Suprapubic skin (tissue), 4 donors: ENCODE measurements around the gene ALOX5AP. TPM values are rescaled to one million over a fixed set of nuclear protein-coding genes. Genes with fewer than 3 reads are reported as not detected.

Experiments
- DNase-seq, 2 donors: peaks; one replicate each; pipeline ENCODE4 v3.0.0-alpha.2; 2019; ENCODE audit warnings: low spot score in 2 of 2
- H3K27ac ChIP-seq: fragments of 200-600 bp; sonication (generic); one replicate; pipeline ENCODE4 v1.5.1; 2019
- H3K27me3 ChIP-seq: fragments of 200-600 bp; sonication (generic); one replicate; pipeline ENCODE4 v1.5.1; 2019
- H3K36me3 ChIP-seq: fragments of 200-600 bp; sonication (generic); one replicate; pipeline ENCODE4 v1.5.1; 2019
- H3K4me1 ChIP-seq: fragments of 200-600 bp; sonication (generic); one replicate; pipeline ENCODE4 v1.5.1; 2019
- H3K4me3 ChIP-seq: fragments of 200-600 bp; sonication (generic); one replicate; pipeline ENCODE4 v1.5.1; 2019; ENCODE audit warnings: mild to moderate bottlenecking
- H3K9me3 ChIP-seq: fragments of 200-600 bp; sonication (generic); one replicate; pipeline ENCODE4 v1.5.1; 2019
- EP300 ChIP-seq: sonication (generic); formaldehyde crosslinking; IDR thresholded peaks from one replicate; pipeline ENCODE4 v1.6.1; 2017; ENCODE audit warnings: antibody characterized with exemption
- POLR2A ChIP-seq, 2 donors: fragments of 450-650 bp; IDR thresholded peaks; one replicate each; pipeline ENCODE4 v1.6.1; 2017; ENCODE audit warnings: antibody characterized with exemption in 2 of 2, mild to moderate bottlenecking in 2 of 2, moderate library complexity in 2 of 2
- POLR2AphosphoS5 ChIP-seq, 3 donors: sonication (generic); formaldehyde crosslinking; IDR thresholded peaks; one replicate each; pipeline ENCODE4 v1.6.1; 2017; ENCODE audit warnings: antibody characterized with exemption in 3 of 3
- WGBS: methylation state at CpG from one replicate; pipeline ENCODE4 v1.1.5; 2018; 5-methylcytosine and 5-hydroxymethylcytosine counted together
- total RNA-seq, 4 donors: library from RNA; depleted of rRNA; stranded (reverse); fragments of >200 nt; gene quantifications; one replicate each; pipeline ENCODE4 v1.1.0, GENCODE V29; 2016
- TF ChIP-seq, protein P1 (sequence below), 2 donors: fragments of 200-600 bp in 1 of 2; fragments of 450-650 bp in 1 of 2; sonication (generic) in 1 of 2; IDR thresholded peaks; one replicate each; pipeline ENCODE4 v1.5.1; 2016 to 2019; ENCODE audit warnings: antibody characterized with exemption in 2 of 2, mild to moderate bottlenecking in 1 of 2, moderate library complexity in 1 of 2

ALOX5AP gene
- total RNA-seq, 4 donors from 2014 or later: 5.1 to 13.2 (median 6.7) TPM

DNA sequence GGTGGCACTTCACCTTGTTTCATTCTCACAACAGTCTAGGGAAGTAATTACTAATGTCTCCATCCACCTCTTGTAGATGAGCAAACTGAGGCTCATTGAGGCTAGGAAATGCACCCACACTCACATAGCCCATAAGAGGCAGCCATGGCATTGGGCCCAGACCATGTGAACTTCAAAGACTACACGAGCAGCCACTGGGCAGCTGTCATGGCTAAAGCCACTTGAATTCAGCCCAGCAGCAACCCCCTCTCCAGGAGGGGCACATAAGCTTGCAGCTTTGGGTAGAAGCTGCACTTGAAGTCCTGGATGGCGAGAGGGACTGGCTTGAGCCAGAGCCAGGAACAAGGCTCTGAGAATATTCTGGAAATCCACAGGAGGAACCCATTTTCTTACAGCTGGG, 13.4 kb downstream of the ALOX5AP start:
- Histone ChIP-seq H3K4me1 (peaks cover 19% of the 10 kb centered on the region), H3K36me3 (no peaks in the 10 kb centered on the region), H3K27me3 (no peaks in the 10 kb centered on the region), H3K4me3 (no peak overlapping the region), H3K9me3 (no peaks in the 10 kb centered on the region), H3K27ac (no peak overlapping the region)
- WGBS: 81% methylated on average over 2 of the region's 2 CpGs
- no peak for DNase-seq
- no peak for TF ChIP-seq POLR2AphosphoS5 (IDR thresholded peaks at IDR 0.05)

DNA sequence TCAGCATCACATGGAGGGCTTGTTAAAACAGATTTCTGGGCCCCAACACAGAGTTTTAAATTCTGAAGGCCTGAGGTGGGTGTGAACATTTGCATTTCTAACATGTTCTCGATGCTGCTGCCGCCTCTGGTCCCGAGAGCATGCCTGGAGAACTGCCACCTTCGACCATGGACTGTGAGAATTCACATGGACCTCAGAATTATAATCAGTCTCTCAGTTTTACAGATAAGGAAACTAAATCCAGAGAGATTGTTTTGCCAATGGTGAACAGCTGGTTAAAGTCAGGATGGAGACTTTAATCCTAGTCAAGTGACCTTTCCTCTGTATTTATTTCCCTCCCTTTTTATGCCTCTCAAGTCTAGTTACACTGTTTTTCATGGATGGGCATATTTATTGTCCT, 14.7 kb downstream of the ALOX5AP start:
- WGBS: 88% methylated on average over 4 of the region's 4 CpGs
- H3K4me1 ChIP-seq: peaks cover 7% of the 10 kb centered on the region
- H3K4me3 ChIP-seq: no peak overlapping the region
- H3K36me3 ChIP-seq: no peaks in the 10 kb centered on the region
- H3K27me3 ChIP-seq: peaks cover 3% of the 10 kb centered on the region
- H3K9me3 ChIP-seq: no peaks in the 10 kb centered on the region
- DNase-seq: no peak
- H3K27ac ChIP-seq: no peak overlapping the region
- TF ChIP-seq, protein P1, sequence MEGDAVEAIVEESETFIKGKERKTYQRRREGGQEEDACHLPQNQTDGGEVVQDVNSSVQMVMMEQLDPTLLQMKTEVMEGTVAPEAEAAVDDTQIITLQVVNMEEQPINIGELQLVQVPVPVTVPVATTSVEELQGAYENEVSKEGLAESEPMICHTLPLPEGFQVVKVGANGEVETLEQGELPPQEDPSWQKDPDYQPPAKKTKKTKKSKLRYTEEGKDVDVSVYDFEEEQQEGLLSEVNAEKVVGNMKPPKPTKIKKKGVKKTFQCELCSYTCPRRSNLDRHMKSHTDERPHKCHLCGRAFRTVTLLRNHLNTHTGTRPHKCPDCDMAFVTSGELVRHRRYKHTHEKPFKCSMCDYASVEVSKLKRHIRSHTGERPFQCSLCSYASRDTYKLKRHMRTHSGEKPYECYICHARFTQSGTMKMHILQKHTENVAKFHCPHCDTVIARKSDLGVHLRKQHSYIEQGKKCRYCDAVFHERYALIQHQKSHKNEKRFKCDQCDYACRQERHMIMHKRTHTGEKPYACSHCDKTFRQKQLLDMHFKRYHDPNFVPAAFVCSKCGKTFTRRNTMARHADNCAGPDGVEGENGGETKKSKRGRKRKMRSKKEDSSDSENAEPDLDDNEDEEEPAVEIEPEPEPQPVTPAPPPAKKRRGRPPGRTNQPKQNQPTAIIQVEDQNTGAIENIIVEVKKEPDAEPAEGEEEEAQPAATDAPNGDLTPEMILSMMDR (IDR thresholded peaks at IDR 0.05): no peak
- TF ChIP-seq EP300: no peak
- no peak for TF ChIP-seq POLR2AphosphoS5 (IDR thresholded peaks at IDR 0.05)
- no peak for TF ChIP-seq POLR2A (IDR thresholded peaks at IDR 0.05)

DNA sequence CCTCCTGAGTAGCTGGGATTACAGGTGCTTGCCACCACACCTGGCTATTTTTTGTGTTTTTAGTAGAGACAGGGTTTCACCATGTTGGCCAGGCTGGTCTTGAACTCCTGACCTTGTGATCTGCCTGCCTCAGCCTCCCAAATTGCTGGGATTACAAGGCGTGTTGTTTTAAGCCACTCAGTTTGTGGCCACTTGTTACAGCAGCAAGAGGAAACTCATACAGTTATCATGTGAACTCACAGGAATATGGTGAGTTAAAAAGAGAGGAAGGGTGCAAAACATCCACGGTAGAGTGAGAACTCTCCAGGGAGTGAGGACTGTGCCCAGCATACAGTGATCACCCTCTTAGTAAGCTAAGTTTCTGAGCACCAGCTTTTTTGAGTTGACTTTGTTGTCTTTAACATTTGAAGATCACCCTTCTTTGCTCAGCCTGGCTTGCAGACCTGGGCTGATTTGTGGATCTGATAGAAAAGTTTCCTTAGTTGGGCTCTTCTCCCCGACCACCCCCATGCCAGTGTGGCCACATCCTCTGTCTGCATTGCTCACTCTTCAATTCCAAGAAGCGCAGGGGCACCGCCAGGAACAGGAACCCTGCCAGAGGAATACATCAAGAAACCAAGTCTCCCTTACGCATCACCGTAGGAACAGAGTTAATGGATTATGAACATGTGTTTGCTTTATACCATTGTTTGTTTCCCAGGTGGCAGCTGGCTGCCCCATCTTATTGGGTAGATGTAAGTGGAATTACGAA, 16.0 kb downstream of the ALOX5AP start:
- TF ChIP-seq POLR2AphosphoS5 (IDR thresholded peaks at IDR 0.05) (no peak), POLR2A (IDR thresholded peaks at IDR 0.05) (no peak), EP300 (no peak)
- TF ChIP-seq, protein P1 (IDR thresholded peaks at IDR 0.05): no peak
- H3K4me1 ChIP-seq: peaks cover 5% of the 10 kb centered on the region
- H3K27me3 ChIP-seq: peaks cover 4% of the 10 kb centered on the region
- WGBS: 90% methylated on average over 8 of the region's 8 CpGs
- DNase-seq: no peak
- H3K36me3 ChIP-seq: no peaks in the 10 kb centered on the region
- H3K9me3 ChIP-seq: no peaks in the 10 kb centered on the region
- no peak overlapping the region for H3K27ac ChIP-seq
- H3K4me3 ChIP-seq: no peak overlapping the region

DNA sequence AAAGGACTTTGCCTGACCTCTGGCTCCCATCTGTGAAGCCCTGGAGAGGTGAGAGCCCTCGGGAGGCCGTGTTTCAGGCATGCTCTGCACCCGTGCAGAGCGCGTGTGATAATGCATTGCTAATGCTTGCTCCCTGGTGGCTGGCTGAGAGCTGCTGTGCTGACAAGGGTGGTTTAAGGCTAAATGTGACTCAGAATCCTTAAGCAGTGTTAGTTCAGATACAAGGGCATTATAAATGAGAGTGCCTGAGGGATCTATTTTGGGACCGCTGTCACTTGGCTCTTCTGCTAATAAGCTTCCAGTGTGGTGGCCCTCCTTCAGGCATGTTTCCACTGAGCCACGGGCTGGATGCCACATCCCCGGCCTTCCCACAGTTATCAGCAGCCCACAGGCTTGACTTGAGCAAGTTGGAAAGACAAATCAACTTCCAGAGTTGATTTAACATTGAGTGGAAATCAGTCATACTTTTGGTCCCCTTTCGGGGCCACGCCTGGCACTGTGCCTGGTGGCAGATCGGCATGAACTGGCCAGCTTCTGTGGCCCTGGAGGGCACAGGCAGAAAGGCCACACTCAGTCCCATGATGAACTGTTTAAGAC, 17.0 kb downstream of the ALOX5AP start:
- no peak for TF ChIP-seq POLR2A (IDR thresholded peaks at IDR 0.05)
- no peak for TF ChIP-seq EP300
- TF ChIP-seq, protein P1 (IDR thresholded peaks at IDR 0.05): no peak
- no peak for TF ChIP-seq POLR2AphosphoS5 (IDR thresholded peaks at IDR 0.05)
- H3K36me3 ChIP-seq: no peaks in the 10 kb centered on the region
- no peak overlapping the region for H3K4me3 ChIP-seq
- H3K9me3 ChIP-seq: no peaks in the 10 kb centered on the region
- H3K4me1 ChIP-seq: peaks cover 4% of the 10 kb centered on the region
- 74% methylated on average over 11 of the region's 11 CpGs for WGBS
- peaks cover 4% of the 10 kb centered on the region for H3K27me3 ChIP-seq
- H3K27ac ChIP-seq: no peak overlapping the region
- DNase-seq: no peak

DNA sequence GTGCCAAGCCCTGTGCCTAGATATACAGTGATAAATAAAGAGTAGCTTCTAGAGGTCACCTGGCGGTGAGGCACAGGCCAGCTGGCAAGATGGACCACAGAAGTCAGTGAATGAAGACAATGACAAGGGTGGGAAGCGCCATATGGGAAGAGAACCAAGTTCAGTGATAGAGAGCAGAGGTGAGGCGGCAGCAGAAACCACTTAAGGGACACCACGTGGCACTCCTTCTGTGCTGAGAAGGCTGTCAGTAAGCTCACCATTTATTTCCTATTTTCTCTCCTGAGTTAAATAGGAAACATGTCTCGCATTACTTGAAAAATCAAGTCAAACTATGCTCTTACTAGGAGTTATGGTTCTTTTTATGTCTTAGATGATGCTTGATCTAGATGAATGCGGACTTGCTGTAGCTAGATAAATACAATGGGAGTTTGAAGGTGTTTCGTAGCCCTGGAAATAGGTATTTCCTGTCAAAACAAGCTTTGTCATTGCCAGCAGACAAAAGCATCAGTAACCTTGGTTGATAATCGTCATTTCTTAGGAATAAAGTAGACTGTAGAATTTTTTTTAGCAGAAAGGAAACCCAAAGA, 17.8 kb downstream of the ALOX5AP start:
- no peaks in the 10 kb centered on the region for H3K9me3 ChIP-seq
- no peaks in the 10 kb centered on the region for H3K36me3 ChIP-seq
- peaks cover 4% of the 10 kb centered on the region for H3K27me3 ChIP-seq
- DNase-seq: no peak
- TF ChIP-seq POLR2AphosphoS5 (IDR thresholded peaks at IDR 0.05) (no peak), EP300 (no peak), POLR2A (IDR thresholded peaks at IDR 0.05) (no peak)
- TF ChIP-seq, protein P1 (IDR thresholded peaks at IDR 0.05): no peak
- WGBS: 84% methylated on average over 8 of the region's 8 CpGs
- no peak overlapping the region for H3K4me3 ChIP-seq
- no peak overlapping the region for H3K27ac ChIP-seq
- peaks cover 4% of the 10 kb centered on the region for H3K4me1 ChIP-seq
